GM11168 (cell line): ENCODE data around the gene CSNK1D.

Source experiments
- in situ Hi-C: fragments of 300-500 bp; cut with MboI; formaldehyde crosslinking; loops from one replicate; pipeline ENCODE4 v1.12.0; 2022; ENCODE audit warnings: low sequenced_read_pairs; ENCODE audit not compliant: unreplicated experiment

CSNK1D gene

GRCh38 chr17:82273327-82274133, at the start of gene CSNK1D:
Gene CSNK1D (minus strand): TSS chr17:82273700. CDS start chr17:82273381, 319 bp downstream.
- in situ Hi-C loops, result no loop called here

GRCh38 chr17:82322526-82323453, 49.3 kb upstream of the CSNK1D start:
- in situ Hi-C loops, result no loop called here

GRCh38 chr17:82321947-82322466, 48.5 kb upstream of the CSNK1D start:
- in situ Hi-C loops, result no loop called here

DNA sequence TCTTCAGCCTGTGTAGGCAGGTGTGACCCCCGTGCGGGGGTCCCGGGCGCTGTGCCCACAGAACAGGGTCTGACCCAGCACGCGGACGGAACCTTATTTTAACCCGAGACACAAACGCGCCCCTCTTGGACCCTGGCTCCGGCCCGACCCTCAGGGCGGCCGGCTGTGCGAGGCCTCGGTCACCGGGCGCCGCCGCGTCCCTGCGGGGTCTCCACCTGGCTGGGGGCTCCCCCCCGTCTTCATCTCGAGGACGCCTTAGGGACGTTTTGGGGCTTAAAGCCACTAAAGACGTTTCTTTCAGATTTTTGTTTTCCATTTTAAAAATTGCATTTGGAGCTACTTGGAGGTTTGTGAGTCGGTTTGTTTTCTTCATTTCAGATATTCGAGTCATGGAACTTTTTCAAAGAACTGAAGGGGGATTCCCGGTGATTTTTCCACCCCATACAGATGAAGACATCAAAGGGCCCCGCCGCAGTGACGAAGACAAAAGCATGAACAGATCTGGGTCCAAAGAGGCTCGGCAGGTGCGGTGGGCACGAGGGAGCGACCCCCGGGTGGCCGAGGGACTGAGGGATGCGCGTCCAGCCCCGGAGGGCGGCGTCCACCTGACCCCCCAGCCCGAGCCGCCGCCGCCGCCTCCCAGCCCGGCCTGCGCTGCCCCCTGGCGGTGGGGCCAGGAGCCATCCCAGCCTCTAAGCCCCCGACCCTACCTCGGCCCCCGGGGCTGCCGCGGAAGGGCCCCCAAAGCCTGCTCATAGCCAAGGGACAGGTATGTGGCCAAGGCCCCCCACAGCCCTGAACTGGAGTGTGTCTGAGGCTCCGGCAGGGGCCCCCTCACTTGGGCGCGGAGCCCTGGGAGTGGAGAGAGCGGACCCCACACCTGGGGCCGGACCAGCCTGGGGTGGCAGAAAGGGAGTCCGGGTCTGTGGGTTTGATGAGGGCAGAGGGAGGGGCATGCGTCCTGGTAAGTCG, 47.7 kb upstream of the CSNK1D start:
- in situ Hi-C loops, result no loop called here

GRCh38 chr17:82320140-82320840, 46.8 kb upstream of the CSNK1D start:
- in situ Hi-C loops, result no loop called here

DNA sequence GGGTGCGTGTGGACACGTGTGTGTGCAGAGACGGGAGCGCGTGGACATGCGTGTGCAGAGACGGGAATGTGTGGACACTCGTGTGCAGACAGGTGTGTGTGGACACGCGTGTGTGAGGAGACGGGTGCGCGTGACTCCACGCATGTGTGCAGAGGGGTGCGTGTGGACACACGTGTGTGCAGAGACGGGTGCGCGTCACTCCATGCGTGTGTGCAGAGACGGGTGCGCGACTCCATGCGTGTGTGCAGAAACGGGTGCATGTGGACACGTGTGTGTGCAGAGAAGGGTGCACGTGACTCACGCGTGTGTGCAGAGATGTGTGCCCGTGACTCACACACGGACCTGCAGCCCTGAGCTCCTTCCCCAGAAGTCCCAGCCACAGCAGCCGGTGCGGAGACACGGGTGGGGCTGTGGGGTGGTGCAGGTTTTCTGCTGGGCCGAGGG, 46.1 kb upstream of the CSNK1D start:
- in situ Hi-C loops, result no loop called here

GRCh38 chr17:82318772-82319606, 45.5 kb upstream of the CSNK1D start:
- in situ Hi-C loops, result no loop called here

GRCh38 chr17:82318169-82318498, 44.6 kb upstream of the CSNK1D start:
- in situ Hi-C loops, result no loop called here

GRCh38 chr17:82317394-82318168, 44.1 kb upstream of the CSNK1D start, which contains the start of gene CD7:
Gene CD7 (minus strand): TSS chr17:82317608. CDS start chr17:82317495, 113 bp downstream.
- in situ Hi-C loops, result no loop called here

DNA sequence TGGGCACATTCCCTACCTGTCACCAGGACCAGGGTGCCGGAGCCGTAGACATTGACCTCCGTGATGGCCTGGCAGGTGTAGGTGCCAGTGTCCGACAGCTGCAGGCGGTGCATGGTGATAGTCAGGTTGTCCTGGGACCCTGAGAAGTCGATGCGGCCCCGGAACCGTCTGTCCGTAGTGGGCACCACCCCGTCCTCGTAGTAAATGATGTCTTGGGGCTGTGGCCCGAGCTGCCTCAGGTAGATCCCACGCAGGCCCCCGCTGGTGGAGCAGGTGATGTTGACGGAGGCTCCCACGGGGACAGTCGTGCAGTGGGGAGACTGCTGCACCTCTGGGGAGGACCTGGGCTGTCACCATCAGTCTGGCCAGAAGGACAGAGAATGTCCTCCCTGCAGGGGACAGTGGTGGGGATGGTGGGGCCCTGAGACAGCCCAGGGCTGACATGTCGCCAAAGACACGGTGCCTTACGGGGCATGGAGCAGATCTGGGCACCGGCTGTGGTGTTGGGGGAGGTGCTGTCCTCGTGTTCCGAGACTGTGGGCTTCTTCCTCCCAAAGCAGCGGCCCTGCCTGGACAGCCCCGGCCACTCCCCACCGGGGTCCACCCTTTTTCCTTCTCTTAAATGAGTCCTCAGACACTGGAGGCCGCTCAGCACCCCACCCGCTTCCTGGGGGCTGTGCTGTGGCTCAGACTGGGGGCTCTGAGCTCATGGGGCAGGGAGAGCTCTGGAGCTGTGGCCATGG, 43.3 kb upstream of the CSNK1D start:
- in situ Hi-C loops, result no loop called here

DNA sequence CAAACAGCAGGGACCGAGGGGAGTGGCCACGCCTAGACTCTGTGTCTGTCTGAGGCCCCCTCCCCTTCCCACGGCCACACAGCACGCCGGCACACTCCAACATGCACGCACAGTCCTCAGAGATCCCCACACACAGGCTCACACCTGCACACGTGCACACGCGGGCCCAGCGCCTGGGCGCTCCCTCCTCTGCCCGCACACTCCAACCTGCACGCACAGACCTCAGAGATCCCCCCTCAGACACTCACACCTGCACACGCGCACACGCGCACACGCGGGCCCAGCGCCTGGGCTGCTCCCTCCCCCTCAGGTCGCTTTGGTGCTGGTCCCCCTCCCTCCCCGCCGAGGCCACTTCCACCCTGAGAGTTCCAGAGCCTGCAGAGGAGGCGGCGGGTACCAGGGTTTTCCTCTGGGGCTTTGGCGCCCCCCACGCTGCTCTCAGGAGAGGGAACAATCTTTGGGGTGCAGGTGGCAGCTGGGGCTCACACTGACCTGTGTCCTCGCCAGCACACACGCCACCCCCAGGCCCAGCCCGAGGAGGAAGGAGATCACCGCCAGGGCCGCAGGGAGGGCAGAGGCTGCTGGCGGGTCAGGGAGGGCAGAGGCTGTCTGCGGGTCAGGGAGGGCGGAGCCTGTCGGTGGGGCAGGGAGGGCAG, 42.3 kb upstream of the CSNK1D start:
- in situ Hi-C loops, result no loop called here

DNA sequence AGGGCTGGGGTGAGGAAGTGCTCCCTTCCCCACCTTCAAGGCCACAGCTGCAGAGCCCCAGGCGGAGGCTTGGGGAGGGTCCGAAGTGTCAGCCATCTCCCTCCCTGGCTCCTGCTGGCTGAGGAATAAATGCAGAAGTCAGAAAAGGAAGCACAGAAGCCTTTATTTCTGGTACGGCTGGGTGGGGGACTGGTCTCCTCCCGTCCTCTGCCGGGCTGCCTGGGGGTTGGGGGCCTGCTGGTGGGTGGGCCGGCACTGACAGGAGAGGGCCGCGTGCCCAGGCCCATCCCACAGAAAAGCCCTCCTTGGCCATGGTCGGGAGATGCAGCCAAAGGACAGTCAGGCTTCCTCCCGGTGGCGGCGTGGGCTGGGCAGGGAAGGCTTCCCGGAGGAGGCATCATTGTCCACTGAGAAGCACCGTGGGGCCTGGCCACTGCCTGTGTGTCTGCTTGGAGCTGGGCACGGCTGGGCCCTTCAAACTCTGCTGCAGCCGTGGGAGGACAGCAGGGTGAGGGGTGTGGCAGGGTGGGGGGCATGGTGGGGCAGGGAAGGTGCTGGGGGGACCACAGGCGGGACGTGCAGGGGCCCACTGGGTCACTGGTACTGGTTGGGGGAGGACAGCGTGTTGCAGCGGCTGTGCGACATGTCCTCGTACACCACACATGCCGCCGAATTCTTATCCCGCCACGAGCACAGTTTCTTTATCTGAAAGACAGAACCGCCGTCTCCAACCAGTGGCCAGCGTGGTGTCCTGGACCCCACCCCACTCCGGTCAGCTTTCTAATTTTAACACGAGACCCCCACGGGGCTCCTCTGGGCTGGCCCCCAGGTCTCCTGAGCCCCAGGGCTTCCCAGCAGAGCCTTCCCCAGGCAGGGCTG, 41.5 kb upstream of the CSNK1D start:
- in situ Hi-C loops, result no loop called here

- in situ Hi-C loops, result no loop called here
Measured at GRCh38 chr17:82314012-82314726, 40.7 kb upstream of the CSNK1D start.

DNA sequence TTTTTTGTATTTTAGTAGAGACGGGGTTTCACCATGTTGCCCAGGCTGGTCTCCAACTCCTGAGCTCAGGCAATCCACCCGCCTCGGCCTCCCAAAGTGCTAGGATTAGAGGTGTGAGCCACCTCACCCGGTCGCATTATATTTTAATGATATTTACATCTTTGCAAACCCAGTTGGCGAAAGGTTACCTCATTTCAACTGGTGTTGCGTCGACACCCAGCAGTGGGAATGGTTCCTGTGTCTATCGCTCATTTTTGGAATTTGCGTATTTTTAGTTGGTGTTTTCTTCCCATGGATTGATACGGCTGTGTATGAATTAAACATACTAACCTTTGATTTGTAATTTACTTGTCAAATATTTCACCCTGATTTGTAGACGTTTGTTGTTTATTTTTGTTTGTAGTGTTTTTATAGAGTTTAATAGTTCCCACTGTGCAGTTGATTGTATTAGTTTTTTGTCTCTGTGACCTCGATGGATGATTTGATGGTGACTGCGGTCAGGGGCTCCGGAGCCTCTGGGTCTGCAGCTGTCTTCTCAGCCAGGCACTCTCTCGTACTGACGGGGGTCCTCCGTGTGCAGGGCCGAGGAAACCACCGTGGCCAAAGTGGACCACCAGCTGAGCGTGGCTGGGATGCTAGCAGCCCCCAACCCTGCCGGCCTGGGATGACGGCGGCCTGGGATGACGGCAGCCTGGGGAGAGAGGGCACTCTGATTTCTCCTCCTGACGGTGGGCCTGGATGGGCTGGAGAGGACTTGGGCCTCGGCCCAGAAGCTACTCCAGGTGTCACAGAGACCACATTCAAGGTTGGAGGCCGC, 39.9 kb upstream of the CSNK1D start:
- in situ Hi-C loops, result no loop called here
